T47D (cell line): Measurements from ENCODE around the gene S100A12.
"Not testable (repeated sequence)": the region's sequence is repeated elsewhere in the genome, so short reads cannot be mapped to it uniquely, and the experiment has no call there.

Experiments used
- DNase-seq, 2 experiments: peaks; one replicate each; pipeline versions ENCODE4 v3.0.0 to v3.0.0-alpha.2; 2011 to 2012; ENCODE audit warnings: low read depth in 1 of 2, low spot score in 1 of 2
- JUND ChIP-seq: IDR thresholded peaks from 2 replicates; pipeline ENCODE4 v1.6.1; 2012; ENCODE audit warnings: low read depth
- in situ Hi-C: cut with HindIII; loops from 2 replicates; pipeline ENCODE4 v1.10.0; 2016; ENCODE audit warnings: low sequenced_read_pairs, low pct_unique_long_range_greater_than_20kb

The S100A12 gene

DNA sequence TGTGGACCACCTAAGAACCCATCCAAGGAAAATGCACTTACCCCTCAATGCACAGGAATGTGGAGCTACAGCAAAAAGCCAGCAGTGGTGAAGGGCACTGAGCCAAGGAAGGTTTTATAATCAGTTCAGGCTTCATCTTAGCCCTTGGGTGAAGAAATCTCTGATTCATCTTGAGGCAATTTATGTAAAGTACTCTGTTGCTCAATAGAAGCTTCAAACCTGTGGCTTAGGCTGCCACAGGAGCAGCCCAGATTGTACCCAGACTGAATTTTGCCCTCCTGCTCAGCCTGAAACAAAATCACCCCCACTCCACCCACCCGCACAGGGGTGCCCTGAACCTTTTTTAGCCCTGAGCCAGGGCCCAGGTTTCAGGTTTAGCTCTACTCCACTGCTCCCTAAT, at the start of gene S100A12:
Gene S100A12, minus strand, starts transcription at position 111 of the 400 bp plus-strand sequence. CDS start 1,029 bp downstream, outside the sequence.
- no peak for DNase-seq
- in situ Hi-C loops = no loop called here
- no peak for TF ChIP-seq JUND

DNA sequence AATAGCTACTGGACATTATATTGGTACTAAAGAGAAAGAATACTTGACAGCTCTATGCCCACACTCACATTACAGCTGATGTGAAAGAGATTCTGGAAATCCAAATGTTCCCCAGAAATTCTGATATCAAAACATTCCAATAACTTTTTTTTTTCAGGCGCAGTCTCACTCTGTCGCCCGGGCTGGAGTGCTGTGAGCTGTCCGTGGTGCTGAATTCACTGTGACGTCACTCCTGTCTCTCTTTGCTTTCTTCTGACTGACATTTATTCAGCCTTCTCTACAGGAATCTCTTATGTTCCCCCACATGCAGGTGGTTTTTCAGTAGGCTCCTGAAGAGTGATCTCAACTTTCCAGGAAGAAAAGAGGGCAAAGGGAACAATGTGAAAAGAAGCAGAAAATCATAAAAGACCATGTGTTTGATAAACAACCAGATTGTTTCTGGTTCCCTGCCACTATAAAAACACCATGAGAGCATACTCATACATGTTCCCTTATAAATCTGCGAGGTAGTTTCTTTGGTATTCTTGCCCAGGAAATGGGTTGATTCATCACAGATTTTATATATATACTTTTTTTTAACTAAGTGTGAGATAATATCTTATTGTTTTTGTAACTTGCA, 47.1 kb upstream of the S100A12 start:
- DNase-seq = peak; percentile 74 to 85
- in situ Hi-C loops = no loop called here
- TF ChIP-seq JUND = no peak

DNA sequence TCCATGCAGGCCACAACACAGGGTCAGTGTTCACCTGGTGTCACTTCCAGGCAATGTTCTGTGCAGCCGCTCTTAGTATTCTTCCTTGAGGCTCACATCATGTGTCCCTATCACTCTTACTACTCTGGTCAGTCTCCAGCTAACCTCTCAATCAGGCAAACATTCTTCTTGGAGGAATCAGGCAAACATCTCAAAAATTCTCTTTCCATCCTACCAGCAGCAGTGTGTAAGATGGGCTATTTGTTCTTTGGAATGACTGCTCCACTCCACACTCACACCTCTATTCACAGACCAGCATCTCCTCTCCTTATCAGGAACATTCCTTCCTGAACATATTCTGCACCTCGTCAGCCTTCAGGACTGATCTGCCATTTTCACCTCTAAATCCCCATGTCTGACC, 44.9 kb upstream of the S100A12 start:
- in situ Hi-C loops = no loop called here
- no peak for DNase-seq
- TF ChIP-seq JUND = no peak

DNA sequence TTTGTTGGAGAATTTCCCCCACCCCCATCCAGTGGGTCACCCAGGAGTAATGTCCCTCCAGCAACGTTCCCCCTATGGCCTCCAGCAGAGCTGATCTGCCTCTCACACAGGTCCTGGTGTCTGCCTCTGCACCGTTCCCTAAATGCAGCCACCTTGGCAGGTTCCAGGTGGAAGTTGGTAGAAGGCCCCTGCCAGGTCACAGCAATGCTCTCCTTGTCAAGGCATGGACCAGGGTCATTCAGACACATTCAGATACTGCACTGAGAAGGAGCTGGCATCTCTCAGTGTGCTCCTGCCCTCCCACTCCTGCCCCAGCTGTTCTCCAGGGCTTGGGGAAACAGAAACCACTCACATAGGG, 44.0 kb upstream of the S100A12 start:
- in situ Hi-C loops = not testable (repeated sequence)

DNA sequence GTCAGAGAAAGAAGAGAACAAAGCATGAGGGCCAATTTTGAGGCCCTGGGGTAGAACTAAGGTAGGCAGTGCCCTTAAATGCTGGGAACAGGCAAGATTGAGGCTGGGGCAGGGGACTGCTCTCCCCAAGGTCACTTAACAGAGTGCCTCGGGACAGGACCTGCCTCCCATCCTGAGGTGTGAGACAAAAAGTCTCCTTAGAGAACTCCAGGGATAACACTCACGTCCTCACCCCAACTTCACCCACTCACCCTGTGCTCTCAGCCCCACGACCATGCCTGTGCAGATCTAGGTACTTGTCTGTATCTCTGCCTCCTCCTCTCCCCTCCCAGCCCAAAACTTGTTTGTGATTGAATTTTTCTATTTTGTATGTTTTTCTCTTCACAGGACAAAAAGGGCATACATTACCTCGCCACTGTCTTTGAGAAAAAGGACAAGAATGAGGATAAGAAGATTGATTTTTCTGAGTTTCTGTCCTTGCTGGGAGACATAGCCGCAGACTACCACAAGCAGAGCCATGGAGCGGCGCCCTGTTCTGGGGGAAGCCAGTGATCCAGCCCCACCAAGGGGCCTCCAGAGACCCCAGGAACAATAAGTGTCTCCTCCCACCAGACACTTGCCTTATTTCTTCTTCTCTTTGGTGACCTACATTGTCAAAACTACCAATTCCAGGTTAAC, 43.5 kb upstream of the S100A12 start:
- DNase-seq, in situ Hi-C loops: not testable (repeated sequence)

More for the DNA sequence above, 44.0 kb upstream of the S100A12 start:
- DNase-seq = not testable (repeated sequence)

DNA sequence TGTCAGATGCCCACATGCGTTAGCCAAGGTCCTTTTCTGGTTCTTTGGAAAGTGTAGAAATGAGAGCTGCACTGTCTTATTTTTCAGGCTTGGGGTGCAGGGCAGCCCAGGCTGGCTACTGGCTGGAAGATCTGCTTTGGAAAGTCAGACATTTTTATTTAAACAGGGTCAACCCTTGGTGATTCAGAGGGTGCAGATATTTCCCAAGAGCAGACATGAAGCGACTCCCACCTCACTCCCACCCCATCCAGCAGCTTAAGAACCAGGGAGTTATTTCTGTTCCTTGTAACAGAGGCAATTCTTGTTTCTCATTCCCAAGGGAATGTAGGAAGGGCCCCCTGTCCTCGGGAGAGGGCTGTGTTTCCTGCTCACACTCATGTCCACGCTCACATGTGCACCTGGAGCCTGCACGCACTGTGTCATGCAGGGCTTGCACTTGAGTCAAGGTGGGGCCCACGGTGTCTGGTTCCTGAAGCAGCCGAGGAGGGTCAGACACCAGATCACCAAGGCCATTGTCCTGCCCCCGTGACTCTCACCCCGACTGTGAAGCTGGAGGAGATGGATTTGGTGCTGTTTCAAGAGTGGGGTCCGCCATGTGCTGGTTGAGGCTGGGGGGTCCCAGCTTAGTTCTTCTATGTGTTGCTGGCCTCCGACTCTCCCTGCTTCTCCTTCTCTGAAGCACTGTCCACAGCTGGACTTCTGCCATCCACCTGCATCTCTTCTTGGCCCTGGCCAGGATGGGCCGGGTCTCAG, 41.9 kb upstream of the S100A12 start:
- no peak for TF ChIP-seq JUND
- no peak for DNase-seq
- in situ Hi-C loops = no loop called here

DNA sequence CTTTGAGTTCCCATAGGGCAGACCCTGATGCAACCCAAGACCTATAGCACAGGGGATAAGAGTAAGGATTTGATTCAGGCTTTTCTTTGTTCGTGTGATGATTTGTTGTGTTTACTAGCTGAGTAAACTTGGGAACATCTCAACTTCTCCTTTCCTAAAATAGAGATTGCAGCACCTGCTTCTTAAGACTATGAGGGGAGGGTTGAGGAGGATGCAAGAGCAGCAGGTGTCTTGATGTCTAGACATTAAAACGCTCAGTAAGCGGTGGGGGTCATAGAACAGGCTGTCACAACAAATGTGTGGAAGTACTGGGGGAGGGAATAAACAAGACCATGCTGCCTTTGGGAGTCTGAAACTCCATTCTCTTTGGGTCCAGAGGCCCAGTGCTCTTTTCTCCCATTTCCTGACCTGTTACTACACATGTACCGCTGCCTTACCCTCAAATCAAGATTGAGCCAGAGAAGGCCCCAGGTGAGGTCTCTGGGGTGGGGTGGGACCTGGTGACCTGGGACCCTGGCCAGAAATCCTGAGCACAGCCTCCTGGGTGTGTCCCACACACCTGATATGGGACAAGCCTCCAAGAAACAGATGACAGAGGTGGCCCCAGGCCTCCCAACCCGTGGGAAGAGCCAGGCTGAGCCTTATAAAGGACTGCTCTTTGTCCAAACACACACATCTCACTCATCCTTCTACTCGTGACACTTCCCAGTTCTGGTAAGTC, 40.6 kb upstream of the S100A12 start, which contains the start of gene S100A7A:
Gene S100A7A, plus strand, starts transcription at position 671 of the 721 bp plus-strand sequence. CDS start 1,563 bp downstream, outside the sequence.
- no peak for DNase-seq
- in situ Hi-C loops = no loop called here
- TF ChIP-seq JUND = no peak

DNA sequence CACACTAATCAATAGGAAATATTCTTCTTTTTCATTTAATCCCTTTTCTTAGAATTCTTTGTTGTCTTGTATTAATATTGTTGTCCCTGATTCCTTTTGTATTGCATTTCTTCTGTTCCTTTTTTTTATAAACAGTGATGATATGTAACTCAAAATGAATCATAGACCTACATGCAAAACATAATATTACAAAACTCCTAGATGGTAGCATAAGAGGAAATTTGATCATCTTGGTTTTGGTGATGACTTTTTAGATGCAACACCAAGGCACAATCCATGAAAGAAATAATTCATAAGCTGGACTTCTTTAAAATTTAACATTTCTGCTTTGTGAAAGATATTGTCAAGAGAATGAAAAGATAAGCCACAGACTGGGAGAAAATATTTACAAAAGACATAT, 38.5 kb upstream of the S100A12 start:
- in situ Hi-C loops = not testable (repeated sequence)

DNA sequence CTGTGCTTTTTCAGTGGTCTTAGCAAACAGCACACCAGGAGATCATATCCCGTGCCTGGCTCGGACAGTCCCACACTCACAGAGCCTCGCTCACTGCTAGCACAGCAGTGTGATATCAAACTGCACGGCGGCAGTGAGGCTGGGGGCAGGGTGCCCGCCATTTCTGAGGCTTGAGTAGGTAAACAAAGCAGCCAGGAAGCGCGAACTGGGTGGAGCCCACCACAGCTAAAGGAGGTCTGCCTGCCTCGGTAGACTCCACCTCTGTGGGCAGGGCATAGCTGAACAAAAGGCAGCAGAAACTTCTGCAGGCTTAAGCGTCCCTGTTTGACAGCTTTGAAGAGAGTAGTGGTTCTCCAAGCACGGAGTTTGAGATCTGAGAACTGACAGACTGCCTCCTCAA, 31.9 kb upstream of the S100A12 start:
- in situ Hi-C loops, DNase-seq: not testable (repeated sequence)

More for the DNA sequence above, 38.5 kb upstream of the S100A12 start:
- not testable (repeated sequence) for DNase-seq

DNA sequence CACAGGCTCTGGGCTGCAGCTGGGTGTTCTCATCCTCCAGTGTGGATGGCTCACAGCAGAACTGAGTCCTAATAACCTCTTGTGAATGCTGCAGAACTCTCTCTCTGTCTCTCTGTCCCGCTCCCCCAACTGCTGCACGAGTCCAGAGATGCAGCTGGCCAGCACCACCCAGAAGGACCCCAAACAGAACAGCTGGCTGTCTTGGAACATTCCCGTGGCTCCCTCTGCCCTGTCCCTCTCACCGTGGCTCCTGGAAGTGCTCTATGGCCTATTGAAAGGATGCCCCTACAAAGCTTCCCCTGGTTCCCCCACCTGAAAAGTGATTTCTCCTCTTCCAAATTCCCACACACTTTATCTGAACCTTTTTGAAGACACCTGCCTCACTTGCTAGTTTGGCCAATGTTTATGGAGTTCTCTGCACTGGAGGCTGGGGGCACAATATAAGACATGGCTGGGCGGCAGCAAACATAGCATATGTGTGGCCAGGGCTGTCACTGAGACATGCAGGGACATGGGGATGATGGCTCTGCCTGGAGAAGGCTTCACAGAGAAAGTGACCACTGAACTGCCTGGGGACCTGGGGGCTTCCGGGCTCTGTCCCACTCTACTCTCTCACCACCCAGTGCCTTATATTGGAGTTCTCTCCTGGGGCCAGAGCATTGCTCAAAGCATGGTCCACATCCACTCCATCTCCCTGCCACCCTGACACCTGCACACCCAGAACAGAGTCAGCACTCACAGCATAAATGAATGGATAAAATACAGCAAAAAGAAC, 30.6 kb upstream of the S100A12 start:
- DNase-seq, in situ Hi-C loops: not testable (repeated sequence)

DNA sequence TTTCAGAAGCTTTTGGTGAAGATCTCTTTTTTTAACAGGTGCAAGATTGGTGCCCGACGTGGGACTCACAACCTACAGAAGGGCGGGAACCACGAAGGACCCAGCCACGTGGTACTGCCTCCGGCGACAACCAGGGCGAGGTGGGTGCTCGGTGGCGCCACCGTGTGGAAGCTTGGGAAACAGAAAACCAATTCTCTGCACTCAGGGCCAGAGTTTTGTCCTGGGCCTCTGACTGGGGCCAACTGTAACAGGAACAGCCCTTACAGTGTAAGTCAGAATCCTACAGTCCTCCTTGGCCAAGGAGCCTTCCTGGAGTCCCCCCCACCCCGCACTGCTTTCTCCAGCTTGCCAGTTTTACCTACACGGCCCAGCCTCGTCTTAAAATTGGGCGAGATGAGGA, 29.3 kb upstream of the S100A12 start:
- peak; percentile 45 to 73 for DNase-seq
- TF ChIP-seq JUND = no peak
- in situ Hi-C loops = no loop called here

DNA sequence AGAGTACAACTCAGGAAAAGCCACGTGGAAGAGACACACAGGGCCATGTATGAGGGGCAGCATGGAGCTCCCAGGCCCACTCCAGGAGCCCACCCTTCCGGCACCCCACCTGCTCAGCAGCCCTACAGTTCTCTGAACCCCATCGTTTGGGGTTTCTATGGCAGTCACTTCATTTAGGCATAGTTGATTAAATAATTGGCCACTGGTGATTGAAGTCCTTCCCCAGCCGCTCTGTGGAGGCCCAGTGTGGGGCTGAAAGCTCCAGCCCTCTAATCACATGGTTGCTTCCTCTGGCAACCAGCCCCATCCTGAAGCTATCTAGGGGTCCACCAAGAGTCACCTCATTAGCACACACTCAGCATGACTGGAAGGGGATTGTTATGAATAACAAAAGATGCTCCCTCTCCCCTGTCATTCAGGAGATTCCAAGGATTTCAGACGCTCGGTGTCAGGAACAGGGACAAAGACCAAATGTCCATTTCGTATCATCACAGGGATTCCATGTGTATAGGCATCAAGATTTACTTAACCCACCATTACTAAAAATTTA, 28.7 kb upstream of the S100A12 start:
- in situ Hi-C loops = no loop called here
- DNase-seq = no peak
- no peak for TF ChIP-seq JUND
